GM19328 (cell line): ENCODE data around the gene AGAP3.

Source experiments
- ATAC-seq: cut with Tn5 transposase; IDR thresholded peaks from one replicate; pipeline ENCODE4 v1.9.1; 2021; ENCODE audit warnings: mild to moderate bottlenecking, moderate library complexity; ENCODE audit not compliant: unreplicated experiment

Gene AGAP3

DNA sequence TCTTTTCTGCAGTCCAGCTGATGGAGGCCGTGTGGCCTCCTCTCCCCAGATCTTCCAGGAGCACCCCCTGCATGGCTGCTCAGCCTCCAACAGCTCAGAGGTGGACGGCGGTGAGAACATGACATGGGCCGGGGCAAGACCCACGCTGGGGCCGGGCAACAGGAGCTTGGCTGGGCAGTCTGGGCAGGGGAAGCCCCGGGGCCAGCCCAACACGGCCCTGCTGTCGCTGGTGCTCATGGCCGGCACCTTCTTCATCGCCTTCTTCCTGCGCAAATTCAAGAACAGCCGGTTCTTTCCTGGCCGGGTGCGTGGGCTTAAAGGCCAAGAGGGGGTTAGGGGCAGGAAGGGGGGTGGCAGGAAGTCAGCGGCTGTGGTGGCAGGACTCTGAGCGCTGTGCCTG, 12.3 kb upstream of the AGAP3 start:
- no peak for ATAC-seq

DNA sequence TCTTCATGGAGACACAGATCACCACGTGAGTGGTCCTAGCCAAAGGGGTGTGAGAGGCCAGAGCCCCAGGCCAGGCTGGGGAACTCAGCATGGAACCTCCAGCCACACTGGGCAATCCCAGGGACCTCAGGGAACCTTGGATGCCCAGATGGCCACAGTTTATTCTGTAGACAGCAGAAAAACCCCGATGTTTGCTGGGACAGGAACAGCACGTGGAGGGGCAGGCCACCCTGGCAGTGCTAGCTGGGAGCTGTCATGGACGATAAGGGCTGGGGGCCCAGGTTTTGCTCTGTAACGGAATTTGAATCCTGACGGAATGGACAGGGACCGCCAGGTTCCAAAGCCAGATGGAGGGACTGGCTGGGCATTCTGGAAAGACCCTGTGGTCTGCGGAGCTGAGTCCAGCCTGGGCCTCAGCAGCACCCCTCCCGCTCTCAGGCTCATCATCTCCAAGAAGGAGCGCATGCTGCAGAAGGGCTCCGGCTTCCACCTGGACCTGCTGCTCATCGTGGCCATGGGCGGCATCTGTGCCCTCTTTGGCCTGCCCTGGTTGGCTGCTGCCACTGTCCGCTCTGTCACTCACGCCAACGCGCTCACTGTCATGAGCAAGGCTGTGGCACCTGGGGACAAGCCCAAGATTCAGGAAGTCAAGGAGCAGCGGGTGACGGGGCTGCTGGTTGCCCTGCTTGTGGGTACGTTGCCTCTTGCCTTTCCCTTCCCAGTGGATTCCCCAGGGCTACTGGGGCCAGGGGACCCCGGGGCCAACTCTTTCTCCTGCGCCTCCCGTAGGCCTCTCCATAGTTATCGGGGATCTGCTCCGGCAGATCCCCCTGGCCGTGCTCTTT, 11.2 kb upstream of the AGAP3 start:
- no peak for ATAC-seq

DNA sequence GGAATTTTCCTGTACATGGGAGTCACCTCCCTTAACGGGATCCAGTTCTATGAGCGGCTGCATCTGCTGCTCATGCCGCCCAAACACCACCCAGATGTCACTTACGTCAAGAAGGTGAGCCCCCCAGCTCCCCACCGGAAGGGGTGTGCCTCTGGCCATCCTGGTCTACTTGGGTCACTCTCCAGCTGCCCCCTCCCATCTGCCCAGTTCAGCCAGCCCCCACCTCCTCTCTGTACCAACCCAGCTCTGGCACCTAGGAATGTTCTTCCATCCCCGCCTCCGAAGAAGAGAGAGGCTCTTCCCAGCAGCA, 10.7 kb upstream of the AGAP3 start:
- ATAC-seq: no peak

DNA sequence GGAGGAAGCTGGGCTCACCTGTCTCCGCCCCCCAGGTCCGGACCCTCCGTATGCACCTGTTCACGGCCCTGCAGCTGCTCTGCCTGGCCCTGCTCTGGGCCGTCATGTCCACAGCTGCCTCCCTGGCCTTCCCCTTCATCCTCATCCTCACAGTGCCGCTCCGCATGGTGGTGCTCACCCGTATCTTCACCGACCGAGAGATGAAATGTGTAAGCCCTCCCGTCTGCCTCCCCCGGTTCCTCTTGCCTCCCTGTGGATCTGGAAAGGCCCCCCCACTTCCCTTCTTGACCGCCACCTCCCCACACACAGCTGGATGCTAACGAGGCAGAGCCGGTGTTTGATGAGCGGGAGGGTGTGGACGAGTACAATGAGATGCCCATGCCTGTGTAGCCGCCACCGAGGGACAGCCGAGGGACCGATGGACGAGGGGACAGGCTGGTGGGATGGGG, 10.3 kb upstream of the AGAP3 start:
- no peak for ATAC-seq

DNA sequence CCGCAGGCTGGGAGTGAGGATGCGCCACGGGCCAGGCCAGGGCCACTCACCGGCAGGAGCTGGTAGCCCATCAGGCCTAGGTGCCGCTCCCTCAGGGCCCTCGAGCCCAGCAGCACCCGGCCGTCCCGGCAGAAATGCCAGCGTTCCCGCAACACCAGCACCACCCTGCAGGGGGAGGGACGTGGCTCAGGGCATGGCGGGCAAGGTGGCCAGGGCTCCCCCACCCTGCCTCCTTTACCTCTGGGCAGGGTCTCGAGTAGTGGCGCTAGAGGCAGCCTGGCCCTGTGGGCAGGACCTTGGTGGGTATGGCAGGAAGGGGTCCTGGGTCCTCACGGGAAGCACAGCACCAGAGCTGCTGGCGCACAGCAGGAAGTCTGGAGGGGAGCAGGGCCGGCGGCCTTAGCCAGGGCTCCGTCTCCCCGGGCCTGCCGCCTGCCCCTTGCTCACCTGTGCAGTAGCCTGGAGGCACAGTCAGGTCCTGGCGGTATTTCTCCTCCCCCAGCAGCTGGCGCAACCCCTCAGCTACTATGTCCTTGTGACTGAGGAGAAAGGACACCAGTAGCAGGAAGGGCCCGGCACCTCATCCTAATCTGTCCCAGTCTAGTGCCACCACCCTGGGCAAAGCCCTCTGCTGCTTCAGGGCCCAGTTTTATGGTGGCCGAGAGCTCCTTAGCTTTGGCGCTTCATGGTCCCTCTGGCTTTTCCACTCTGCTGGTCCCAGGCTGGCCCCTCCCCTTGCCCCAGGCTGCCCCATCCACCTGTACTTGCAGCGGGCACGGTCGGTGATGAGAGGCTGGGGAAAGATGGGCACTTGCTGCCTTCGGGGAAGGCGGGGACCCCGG, 9.2 kb upstream of the AGAP3 start:
- ATAC-seq: no peak

DNA sequence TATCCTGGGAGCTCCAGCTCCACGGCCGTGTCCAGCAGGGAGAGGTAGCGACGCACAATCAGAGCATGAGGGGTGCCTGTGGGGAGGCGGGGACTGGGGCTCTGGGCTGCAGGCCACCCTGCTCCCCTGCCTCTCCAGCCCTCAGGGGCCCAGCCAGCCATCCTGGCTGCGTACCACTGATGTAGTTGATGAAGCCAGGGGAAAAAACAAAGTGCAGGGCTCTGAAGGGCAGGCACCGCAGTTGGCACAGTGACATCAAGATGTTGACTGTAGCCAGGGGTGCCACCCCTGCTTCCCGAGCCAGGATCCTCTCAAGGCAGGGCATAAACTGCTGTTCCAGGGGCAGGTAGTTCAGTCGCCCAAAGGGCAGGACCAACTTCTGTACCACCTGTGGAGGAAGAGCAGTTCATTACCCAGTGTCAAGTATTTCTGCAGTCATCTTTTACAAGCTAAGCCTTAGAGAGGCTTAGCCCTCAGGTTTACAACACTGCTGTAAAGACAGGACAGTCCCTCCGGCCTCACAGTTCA, 8.5 kb upstream of the AGAP3 start:
- no peak for ATAC-seq

DNA sequence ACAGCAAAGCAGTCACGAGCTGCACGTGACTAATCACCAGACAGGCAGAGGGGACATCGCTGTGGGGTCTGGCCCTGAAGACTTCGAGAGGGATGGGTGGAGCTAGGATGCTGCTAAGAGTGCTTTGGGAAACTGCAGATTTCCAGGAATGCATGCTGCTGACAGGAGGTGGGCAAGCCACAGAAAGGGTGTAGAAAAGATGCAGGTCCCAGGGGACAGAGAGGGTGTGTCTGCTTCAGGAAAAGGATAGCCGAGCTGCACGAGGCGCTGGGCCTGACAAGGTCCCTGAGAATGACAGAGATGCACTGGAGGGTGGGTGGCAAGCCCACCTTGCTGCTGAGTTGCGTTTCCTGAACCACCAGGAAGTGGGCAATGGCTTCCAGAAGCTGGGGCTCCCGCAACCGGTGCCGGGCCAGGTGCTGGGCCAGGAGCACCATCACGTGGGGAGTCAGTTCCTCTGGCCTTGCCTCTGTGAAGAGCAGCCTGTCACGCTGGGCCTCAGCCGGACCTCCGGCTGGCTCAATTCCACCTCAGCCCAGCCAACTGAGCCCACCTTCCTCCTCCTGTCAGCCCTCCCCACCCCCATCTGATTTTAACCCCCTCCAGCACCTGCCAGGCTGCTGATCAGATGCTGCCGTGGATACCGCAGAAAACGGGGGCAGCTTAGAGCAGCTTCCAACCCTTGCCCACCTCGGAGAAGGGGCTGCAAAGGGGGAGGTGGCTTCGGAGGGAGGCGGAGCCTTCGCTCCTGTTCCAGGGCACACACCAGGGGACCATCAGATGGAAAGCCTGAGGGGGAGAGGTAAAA, 7.8 kb upstream of the AGAP3 start:
- no peak for ATAC-seq

- ATAC-seq: no peak
Observed at GRCh38 chr7:151079199-151079910, 6.9 kb upstream of the AGAP3 start.

DNA sequence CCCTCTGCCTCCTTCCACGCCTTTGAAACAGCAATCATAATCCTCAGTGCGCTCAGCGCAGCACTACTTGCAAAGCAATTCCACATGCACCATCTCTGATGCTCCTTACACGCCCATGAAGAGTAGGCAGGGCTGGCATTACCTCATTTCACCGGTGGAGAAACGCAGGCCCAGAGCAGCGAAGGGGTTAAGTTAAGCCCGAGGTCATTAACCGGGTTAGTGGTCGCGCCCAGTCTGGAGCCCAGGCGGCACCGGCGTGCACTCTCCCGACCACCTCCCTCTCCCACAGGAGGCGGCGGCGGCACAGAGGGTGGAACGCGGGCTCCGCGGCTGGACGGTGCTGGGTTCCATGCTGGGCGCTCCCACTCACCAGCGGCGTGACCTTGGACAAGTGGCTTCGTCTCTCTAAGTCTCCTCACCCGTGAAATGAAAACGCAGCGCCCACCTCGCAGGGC, 6.2 kb upstream of the AGAP3 start:
- no peak for ATAC-seq

DNA sequence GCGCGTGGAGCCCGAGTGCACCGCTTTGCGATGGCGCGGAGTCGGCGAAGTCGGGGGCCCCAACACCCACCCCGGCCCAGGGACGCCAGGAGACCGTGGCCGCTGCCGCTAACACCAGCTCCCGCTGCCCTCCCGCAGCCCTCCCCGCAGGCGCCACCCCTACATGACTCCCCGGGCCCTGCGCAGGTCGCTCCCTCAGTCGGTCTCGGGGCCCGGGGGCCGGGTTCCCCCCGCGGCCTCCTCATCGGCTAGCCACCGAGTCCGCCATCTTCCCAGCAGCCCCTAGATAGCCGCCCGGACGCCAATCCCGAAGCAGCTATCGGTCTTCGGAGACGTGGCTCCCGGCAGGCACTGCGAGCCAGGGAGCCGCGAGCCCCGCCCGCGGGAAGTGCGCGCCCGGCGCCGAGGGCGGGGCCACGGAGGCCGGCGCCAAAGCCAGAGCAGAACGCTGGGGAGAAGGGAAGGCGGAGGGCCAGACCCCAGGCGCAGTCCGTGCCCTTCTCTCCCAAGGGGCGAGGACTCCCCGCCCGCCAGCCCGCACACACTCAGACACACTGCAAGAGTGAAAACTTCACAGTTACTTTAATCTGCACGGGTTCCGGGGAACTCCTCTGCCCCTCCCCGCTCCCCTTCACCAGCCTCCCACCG, 5.6 kb upstream of the AGAP3 start, which contains the start of gene FASTK:
Gene FASTK, minus strand, starts transcription at position 288 of the 648 bp plus-strand sequence. Its CDS starts 43 bp downstream, at position 245.
- ATAC-seq: peak; percentile 74

GRCh38 chr7:151081170-151082101, 4.8 kb upstream of the AGAP3 start:
- no peak for ATAC-seq

DNA sequence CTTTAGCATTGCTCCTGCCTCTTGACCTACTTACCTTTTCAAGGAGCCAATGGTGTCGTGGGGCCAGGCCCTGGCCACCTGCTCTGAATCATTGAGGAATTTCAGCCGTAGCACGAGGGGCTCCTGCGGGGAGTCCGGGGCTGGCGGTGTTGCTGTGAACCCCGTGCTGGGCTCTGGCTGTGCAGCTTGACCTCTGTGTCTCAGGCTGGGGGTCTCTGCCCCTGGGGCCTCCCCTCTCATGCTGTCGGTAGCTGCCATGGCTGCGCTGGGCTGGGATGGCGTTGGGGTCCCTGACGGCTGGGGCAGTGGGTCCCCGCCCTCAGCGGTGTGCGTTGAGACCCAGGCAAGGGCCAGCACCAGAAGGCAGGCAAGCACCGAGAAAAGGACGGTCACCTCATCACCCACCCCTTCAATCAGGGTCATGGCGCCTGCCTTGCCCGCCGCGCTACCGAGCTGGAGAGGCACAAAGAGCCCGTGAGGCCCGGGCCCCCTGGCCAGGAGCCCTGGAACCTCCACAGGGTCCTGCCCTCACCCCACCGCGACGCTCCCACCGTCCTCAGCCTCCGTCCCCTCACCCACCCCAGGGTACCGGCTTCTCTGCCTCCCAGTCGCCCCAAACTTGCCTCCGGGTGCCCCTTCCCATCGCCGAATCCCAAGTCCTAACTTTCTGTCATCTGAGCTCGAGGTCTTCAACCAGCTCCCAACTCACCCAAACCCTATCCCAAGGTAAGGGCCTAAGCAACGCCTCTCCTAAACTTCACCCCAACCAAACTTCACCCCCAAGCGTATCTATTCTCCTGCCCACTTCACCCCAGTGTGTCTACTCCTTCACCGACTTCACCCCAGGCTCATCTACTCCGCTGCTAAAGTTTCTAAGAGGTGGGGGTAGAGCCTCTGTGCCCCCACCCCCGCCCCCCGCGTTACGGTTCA, 3.9 kb upstream of the AGAP3 start:
- no peak for ATAC-seq

DNA sequence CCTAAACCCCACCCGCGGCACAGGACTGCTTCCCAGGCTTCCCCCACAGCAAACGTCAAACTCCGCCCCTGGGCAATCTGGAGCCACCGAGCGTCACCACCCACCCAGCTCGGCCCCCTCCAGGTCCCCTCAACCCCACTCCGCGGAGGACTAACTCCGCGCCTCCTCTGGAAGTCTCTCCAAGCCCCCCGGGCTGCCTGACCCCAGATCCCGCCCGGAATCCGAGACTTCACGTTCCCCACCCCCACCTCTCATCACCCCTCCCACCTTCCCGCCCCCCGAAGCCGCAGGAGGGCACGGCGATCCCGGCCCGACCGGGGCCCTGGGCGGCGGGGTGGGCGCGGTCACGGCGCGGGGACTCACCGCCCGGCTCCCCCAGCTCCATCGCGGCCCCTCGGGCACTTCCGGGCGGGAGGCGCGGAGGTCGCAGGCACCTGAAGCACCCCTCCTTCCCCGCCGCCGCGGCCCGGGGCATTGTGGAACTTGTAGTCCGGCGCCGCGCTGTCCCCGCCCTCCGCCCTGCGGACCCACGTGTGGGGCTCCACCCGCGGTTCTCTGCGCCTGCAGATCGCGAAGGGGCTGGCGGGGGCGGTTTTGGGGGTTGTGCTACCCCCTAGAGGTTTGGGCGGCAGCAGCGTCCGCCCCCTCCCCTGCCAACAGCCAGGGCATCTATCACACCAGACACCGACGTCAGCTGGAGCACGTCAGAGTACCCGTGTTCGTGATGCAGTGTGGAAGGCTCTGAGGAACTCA, 3.0 kb upstream of the AGAP3 start, which contains the start of gene TMUB1:
Gene TMUB1, minus strand, starts transcription at position 423 of the 753 bp plus-strand sequence. CDS start 930 bp downstream, outside the sequence.
- ATAC-seq: peak; percentile 50

- ATAC-seq: no peak
Observed at GRCh38 chr7:151083824-151084160, 2.5 kb upstream of the AGAP3 start.

DNA sequence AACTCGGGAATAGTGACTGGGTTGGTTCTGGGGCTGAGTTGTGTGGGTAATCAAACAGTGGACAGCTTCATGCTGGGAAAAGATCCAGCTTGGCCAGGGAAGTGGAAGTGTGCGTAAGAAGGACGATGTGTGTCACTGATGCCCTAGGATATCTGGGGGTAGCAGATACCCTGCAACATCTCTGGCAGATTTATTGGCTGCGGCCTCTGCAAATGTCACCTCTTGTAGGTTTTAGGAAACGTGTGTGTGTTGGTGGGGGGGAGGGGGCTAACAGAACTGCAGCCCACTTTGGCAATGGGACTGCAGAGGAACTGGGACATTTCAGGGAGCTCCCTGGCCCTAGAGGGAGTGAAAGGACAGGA, 965 bp upstream of the AGAP3 start:
- ATAC-seq: no peak

GRCh38 chr7:151086802-151087244, 548 bp downstream of the AGAP3 start:
- no peak for ATAC-seq
